Neural crest cell (in vitro differentiated cells): ENCODE measurements around the gene SMAD7. TPM values are rescaled to one million over a fixed set of nuclear protein-coding genes. Genes with fewer than 3 reads are reported as not detected.
A peak's percentile ranks its signal among the peaks of the same experiment; 100 is the strongest.

Source experiments
- DNase-seq: peaks from one replicate; pipeline ENCODE4 v3.0.0; 2021; ENCODE audit warnings: low read depth, mixed read lengths, low spot score
- H3K27ac Mint-ChIP-seq: one replicate; pipeline ENCODE4 v1.8.0; 2021; ENCODE audit warnings: mild to moderate bottlenecking, mixed read lengths; ENCODE audit not compliant: unreplicated experiment
- H3K27me3 Mint-ChIP-seq: 2 replicates; pipeline ENCODE4 v1.8.0; 2021; ENCODE audit warnings: low read depth, mild to moderate bottlenecking, mixed read lengths
- H3K36me3 Mint-ChIP-seq: 2 replicates; pipeline ENCODE4 v1.8.0; 2021; ENCODE audit warnings: low read depth, mild to moderate bottlenecking, mixed read lengths
- H3K4me1 Mint-ChIP-seq: 2 replicates; pipeline ENCODE4 v1.8.0; 2021; ENCODE audit warnings: mixed read lengths
- H3K4me3 Mint-ChIP-seq: one replicate; pipeline ENCODE4 v1.8.0; 2021; ENCODE audit warnings: mild to moderate bottlenecking, mixed read lengths
- H3K9me3 Mint-ChIP-seq: 2 replicates; pipeline ENCODE4 v1.8.0; 2021; ENCODE audit warnings: mixed read lengths
- total RNA-seq: library from RNA; stranded (reverse); gene quantifications from 2 replicates; pipeline ENCODE4 v1.2.1, GENCODE V29; 2021
- TF ChIP-seq, protein P1 (sequence below): fragments of 200-600 bp; sonication (generic); conservative IDR thresholded peaks from 2 replicates; pipeline ENCODE4 v1.5.0; 2021; ENCODE audit warnings: antibody characterized with exemption, mild to moderate bottlenecking

The SMAD7 gene
- total RNA-seq, 1 donor from 2014 or later, result 2.0 TPM

GRCh38 chr18:48951448-48952286 lies 902 bp upstream of the SMAD7 start:
- Mint-ChIP-seq H3K36me3 (no peaks in the 10 kb centered on the region), H3K9me3 (no peaks in the 10 kb centered on the region), H3K27ac (peak overlapping the region; percentile 90), H3K4me1 (peaks cover 44% of the 10 kb centered on the region), H3K27me3 (peaks cover 55% of the 10 kb centered on the region), H3K4me3 (peak overlapping the region; percentile 96)
- peak; percentile 60 for DNase-seq
- TF ChIP-seq, protein P1, sequence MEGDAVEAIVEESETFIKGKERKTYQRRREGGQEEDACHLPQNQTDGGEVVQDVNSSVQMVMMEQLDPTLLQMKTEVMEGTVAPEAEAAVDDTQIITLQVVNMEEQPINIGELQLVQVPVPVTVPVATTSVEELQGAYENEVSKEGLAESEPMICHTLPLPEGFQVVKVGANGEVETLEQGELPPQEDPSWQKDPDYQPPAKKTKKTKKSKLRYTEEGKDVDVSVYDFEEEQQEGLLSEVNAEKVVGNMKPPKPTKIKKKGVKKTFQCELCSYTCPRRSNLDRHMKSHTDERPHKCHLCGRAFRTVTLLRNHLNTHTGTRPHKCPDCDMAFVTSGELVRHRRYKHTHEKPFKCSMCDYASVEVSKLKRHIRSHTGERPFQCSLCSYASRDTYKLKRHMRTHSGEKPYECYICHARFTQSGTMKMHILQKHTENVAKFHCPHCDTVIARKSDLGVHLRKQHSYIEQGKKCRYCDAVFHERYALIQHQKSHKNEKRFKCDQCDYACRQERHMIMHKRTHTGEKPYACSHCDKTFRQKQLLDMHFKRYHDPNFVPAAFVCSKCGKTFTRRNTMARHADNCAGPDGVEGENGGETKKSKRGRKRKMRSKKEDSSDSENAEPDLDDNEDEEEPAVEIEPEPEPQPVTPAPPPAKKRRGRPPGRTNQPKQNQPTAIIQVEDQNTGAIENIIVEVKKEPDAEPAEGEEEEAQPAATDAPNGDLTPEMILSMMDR, result peak; percentile 56

DNA sequence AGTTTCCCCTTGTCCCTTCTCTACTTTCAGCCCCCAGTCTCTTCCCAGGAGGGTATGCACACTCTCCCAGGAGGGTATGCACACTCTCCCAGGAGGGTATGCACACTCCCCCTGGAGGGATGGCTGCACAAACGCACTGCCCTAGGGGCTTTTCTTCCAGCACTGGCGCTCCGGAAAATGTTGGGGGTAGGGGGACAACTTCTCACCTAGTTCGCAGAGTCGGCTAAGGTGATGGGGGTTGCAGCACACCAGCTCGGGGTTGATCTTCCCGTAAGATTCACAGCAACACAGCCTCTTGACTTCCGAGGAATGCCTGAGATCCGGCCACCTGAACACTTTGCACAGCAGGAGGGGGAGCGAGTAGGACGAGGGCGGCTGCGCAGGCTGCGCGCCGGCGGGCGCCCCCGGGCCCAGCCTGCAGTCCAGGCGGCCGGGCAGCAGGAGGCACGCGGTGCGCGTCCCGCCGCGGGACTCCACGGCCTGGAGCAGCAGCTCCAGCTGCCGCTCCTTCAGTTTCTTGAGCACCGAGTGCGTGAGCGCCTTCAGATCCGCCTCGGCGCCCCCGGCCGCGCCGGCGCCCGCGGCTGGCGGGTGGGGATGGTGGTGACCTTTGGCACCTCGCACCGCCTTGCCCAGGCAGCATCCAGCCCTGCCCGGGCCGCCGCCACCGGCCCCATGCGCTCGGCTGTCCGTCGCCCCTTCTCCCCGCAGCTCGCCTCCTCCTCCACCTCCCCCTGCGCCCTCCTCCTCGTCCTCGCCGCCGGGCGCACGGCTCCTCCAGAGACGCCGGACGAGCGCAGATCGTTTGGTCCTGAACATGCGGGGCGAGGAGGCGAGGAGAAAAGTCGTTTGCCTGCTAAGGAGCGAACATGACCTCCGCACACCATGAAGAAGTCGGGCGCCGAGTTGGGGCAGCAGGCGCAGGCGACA lies 894 bp downstream of the SMAD7 start:
- Mint-ChIP-seq H3K4me3 (peak overlapping the region; percentile 96), H3K27me3 (peaks cover 60% of the 10 kb centered on the region), H3K36me3 (no peaks in the 10 kb centered on the region), H3K9me3 (no peaks in the 10 kb centered on the region), H3K4me1 (peaks cover 45% of the 10 kb centered on the region), H3K27ac (no peak overlapping the region)
- TF ChIP-seq, protein P1, result peak; percentile 28
- DNase-seq, result peak; percentile 29

GRCh38 chr18:48949050-48949605 lies 1.6 kb downstream of the SMAD7 start:
- Mint-ChIP-seq H3K4me3 (peak overlapping the region; percentile 96), H3K36me3 (no peaks in the 10 kb centered on the region), H3K27ac (no peak overlapping the region), H3K9me3 (no peaks in the 10 kb centered on the region), H3K27me3 (peaks cover 64% of the 10 kb centered on the region), H3K4me1 (peaks cover 45% of the 10 kb centered on the region)
- TF ChIP-seq, protein P1, result no peak
- no peak for DNase-seq

DNA sequence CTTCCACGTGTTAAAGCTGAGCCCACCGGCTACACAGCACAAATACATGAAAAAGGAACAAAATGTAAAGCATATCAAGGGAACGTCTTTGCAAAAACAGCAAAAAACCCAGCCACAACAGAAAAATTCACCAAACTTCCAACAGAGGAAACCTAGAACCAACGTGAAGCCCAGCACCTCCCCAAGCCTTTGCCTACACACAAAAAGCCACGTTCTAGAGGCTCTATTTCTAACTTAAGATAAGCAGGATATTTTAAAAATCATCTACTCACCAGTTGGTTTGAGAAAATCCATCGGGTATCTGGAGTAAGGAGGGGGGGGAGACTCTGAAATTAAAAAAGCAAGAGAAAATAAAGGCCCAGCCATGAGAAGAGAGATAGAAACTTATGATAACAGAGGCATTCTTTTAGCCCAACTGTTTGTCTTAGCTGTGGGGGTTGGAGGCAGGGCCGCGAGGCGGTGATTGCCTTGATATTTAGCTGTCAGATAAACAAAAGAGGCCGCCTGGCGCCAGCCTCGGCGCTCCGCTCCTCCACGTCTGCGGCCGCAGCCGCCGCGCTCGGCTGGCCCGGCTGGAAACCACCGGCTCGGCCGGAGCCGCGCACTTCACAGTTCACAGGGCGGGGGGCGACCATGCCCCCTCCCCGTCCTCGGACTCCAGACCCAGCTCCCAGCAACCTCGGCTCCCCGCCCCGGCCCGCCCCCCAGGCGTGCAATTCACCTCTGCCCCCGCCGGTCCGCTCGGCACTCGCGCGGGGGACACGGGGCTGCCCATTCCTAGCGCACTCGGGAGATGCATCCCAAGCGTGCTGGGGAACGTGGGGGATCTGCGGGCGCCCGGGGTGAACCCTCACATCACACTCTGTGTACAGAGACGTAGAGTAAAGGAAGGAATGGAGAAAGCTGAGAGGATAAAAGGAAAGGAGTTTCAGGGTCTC lies 2.4 kb downstream of the SMAD7 start:
- H3K4me1 Mint-ChIP-seq, result peaks cover 45% of the 10 kb centered on the region
- DNase-seq, result peak; percentile 38

More for the DNA sequence above, 2.4 kb downstream of the SMAD7 start:
- H3K36me3 Mint-ChIP-seq, result no peaks in the 10 kb centered on the region
- TF ChIP-seq, protein P1, result no peak
- H3K27ac Mint-ChIP-seq, result no peak overlapping the region
- H3K4me3 Mint-ChIP-seq, result peak overlapping the region; percentile 96
- H3K27me3 Mint-ChIP-seq, result peaks cover 62% of the 10 kb centered on the region
- H3K9me3 Mint-ChIP-seq, result no peaks in the 10 kb centered on the region
